SH-SY5Y (cell line): ENCODE measurements around the gene SLC35F3.

Experiments
- GATA2 ChIP-seq: IDR thresholded peaks from 2 replicates; pipeline ENCODE4 v1.6.1; 2011; ENCODE audit warnings: mild to moderate bottlenecking, low read depth, low read length
- GATA3 ChIP-seq: IDR thresholded peaks from 2 replicates; pipeline ENCODE4 v1.6.1; 2011; ENCODE audit warnings: low read depth, mild to moderate bottlenecking, low read length, moderate library complexity

DNA sequence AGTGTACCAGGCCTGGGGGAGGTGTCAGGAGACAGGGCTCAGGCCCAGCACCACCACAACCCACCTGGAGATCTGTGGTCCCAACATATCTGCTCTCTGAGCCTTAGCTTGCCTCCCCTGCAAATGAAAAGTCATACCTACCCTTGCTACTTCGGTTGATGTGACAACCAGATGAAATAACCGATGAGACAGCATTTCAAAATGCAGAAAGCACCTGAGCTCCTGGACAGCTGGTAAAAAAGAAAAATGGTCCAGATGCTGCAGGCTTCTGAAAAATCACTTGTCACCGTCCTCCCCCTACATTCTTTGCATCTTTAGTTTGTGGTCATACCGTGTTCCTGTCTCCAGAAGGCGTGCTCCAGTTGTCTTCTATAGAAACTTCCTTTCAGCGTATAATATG is 416.8 kb downstream of the SLC35F3 start:
- TF ChIP-seq GATA2 (no peak), GATA3 (no peak)
